ENCODE data around the gene ACTR5. TPM values are rescaled to one million over a fixed set of nuclear protein-coding genes. Genes with fewer than 3 reads are reported as not detected.

Gene ACTR5
- total RNA-seq, 1 experiment from 2014 or later, result 22.0 TPM

DNA sequence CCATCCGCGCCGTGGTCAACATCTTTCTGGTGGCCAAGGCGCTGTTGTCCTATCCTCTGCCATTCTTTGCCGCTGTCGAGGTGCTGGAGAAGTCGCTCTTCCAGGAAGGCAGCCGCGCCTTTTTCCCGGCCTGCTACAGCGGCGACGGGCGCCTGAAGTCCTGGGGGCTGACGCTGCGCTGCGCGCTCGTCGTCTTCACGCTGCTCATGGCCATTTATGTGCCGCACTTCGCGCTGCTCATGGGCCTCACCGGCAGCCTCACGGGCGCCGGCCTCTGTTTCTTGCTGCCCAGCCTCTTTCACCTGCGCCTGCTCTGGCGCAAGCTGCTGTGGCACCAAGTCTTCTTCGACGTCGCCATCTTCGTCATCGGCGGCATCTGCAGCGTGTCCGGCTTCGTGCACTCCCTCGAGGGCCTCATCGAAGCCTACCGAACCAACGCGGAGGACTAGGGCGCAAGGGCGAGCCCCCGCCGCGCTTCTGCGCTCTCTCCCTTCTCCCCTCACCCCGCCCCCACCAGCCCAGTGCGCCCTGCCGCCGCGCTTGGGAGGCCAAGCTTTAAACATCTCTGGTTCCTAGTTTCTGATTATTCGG, 20.0 kb upstream of the ACTR5 start:
- intact Hi-C loops (cut with micrococcal nuclease), result no loop called here
- POLR2A ChIA-PET, result no interaction called here

More for the DNA sequence above, 20.0 kb upstream of the ACTR5 start:
- no peak for ATAC-seq
- no peaks in the 10 kb centered on the region for H3K9me2 ChIP-seq (ENCODE audit: insufficient read depth)
- no TSS peak for BruUV-seq (replicated peaks)
- H3K4me2 ChIP-seq (ENCODE audit: low read length), result no peak overlapping the region
- H3K79me2 ChIP-seq (ENCODE audit: insufficient read depth, low read length), result no peaks in the 10 kb centered on the region
- H3K9me3 ChIP-seq (ENCODE audit: control insufficient read depth in 1 of 2, insufficient read depth in 1 of 2, low read depth in 1 of 2, low read length in 2 of 2), result no peaks in the 10 kb centered on the region
- no peaks in the 10 kb centered on the region for H4K20me1 ChIP-seq (ENCODE audit: insufficient read depth)
- no peak overlapping the region for H3K4me3 ChIP-seq (replicated peaks in 1 of 2; ENCODE audit: low read depth in 1 of 2, low read length in 2 of 2)
- no peak overlapping the region for H2AFZ ChIP-seq (ENCODE audit: low read depth, low read length, poor library complexity, severe bottlenecking)
- no peak for DNase-seq (ENCODE audit: low read depth, low spot score)
- ChIA-PET RAD21 (ENCODE audit: low non-redundant PET in 1 of 2, low total read pairs in 2 of 2, uncharacterized antibody in 2 of 2, unreplicated experiment in 2 of 2) (no interaction called here), CTCF (no interaction called here)
- no peaks in the 10 kb centered on the region for H3K27me3 ChIP-seq (ENCODE audit: insufficient read depth, low read length)
- TF ChIP-seq SP1 (IDR thresholded peaks at IDR 0.05; ENCODE audit: low read depth) (no peak), EGR1 (IDR thresholded peaks at IDR 0.05; ENCODE audit: low read depth) (no peak), SIN3A (IDR thresholded peaks at IDR 0.05; ENCODE audit: low read depth) (no peak), ZFX (IDR thresholded peaks at IDR 0.05) (no peak), MAX (IDR thresholded peaks at IDR 0.05) (no peak), POLR2A (IDR thresholded peaks at IDR 0.05; ENCODE audit: borderline replicate concordance, extremely low read depth, insufficient read depth, insufficient read length) (no peak), ZNF274 (IDR thresholded peaks at IDR 0.05; ENCODE audit: low read depth, low read length) (no peak), FOSL1 (IDR thresholded peaks at IDR 0.05; ENCODE audit: low read depth) (no peak), EZH2 (IDR thresholded peaks at IDR 0.05) (no peak), SRF (IDR thresholded peaks at IDR 0.05; ENCODE audit: low read depth) (no peak), EZH2phosphoT487 (IDR thresholded peaks at IDR 0.05; ENCODE audit: borderline replicate concordance) (no peak), YY1 (IDR thresholded peaks at IDR 0.05; ENCODE audit: extremely low read depth, insufficient replicate concordance, low read depth, low read length) (no peak), RAD21 (IDR thresholded peaks at IDR 0.05; ENCODE audit: low read depth) (no peak), ELF1 (IDR thresholded peaks at IDR 0.05; ENCODE audit: borderline replicate concordance, low read depth) (no peak)
- TF ChIP-seq, protein P1, sequence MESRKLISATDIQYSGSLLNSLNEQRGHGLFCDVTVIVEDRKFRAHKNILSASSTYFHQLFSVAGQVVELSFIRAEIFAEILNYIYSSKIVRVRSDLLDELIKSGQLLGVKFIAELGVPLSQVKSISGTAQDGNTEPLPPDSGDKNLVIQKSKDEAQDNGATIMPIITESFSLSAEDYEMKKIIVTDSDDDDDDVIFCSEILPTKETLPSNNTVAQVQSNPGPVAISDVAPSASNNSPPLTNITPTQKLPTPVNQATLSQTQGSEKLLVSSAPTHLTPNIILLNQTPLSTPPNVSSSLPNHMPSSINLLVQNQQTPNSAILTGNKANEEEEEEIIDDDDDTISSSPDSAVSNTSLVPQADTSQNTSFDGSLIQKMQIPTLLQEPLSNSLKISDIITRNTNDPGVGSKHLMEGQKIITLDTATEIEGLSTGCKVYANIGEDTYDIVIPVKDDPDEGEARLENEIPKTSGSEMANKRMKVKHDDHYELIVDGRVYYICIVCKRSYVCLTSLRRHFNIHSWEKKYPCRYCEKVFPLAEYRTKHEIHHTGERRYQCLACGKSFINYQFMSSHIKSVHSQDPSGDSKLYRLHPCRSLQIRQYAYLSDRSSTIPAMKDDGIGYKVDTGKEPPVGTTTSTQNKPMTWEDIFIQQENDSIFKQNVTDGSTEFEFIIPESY (IDR thresholded peaks at IDR 0.05; ENCODE audit: extremely low read depth, insufficient replicate concordance, low read length), result no peak
- TF ChIP-seq, protein P2, sequence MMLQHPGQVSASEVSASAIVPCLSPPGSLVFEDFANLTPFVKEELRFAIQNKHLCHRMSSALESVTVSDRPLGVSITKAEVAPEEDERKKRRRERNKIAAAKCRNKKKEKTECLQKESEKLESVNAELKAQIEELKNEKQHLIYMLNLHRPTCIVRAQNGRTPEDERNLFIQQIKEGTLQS (IDR thresholded peaks at IDR 0.05), result no peak
- TF ChIP-seq, protein P3, sequence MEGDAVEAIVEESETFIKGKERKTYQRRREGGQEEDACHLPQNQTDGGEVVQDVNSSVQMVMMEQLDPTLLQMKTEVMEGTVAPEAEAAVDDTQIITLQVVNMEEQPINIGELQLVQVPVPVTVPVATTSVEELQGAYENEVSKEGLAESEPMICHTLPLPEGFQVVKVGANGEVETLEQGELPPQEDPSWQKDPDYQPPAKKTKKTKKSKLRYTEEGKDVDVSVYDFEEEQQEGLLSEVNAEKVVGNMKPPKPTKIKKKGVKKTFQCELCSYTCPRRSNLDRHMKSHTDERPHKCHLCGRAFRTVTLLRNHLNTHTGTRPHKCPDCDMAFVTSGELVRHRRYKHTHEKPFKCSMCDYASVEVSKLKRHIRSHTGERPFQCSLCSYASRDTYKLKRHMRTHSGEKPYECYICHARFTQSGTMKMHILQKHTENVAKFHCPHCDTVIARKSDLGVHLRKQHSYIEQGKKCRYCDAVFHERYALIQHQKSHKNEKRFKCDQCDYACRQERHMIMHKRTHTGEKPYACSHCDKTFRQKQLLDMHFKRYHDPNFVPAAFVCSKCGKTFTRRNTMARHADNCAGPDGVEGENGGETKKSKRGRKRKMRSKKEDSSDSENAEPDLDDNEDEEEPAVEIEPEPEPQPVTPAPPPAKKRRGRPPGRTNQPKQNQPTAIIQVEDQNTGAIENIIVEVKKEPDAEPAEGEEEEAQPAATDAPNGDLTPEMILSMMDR (IDR thresholded peaks at IDR 0.05 in 2 of 3, conservative IDR thresholded peaks at IDR 0.05 in 1 of 3; ENCODE audit: borderline replicate concordance in 1 of 3, insufficient read depth in 1 of 3, low read depth in 2 of 3, low read length in 2 of 3), result no peak
- peaks cover 4 to 21% of the 10 kb centered on the region in 2 experiments; a peak in 3 of 4 replicates for H3K4me1 ChIP-seq (ENCODE audit: control insufficient read depth in 1 of 2, insufficient read depth in 2 of 2, low read length in 2 of 2)
- no peak overlapping the region for H3K9ac ChIP-seq (ENCODE audit: low read length)
- H3K36me3 ChIP-seq (ENCODE audit: control insufficient read depth in 1 of 2, insufficient read depth in 2 of 2, low read length in 2 of 2), result no peaks in the 10 kb centered on the region
- H3K27ac ChIP-seq (ENCODE audit: low read depth, low read length), result no peak overlapping the region

Measured in HCT116 (cell line).